Nucleus accumbens (tissue), 56 donors: ENCODE measurements around the gene ZBTB46.

Source experiments
- DNase-seq, 56 donors: peaks; one replicate each; lab custom pipeline; 2025; lab: John Stamatoyannopoulos, UW

Gene ZBTB46

GRCh38 chr20:63749597-63750508 is 81.2 kb downstream of the ZBTB46 start:
- DNase-seq, result peak in 11 of 56 donors; percentile 14 to 61 (median 23)

DNA sequence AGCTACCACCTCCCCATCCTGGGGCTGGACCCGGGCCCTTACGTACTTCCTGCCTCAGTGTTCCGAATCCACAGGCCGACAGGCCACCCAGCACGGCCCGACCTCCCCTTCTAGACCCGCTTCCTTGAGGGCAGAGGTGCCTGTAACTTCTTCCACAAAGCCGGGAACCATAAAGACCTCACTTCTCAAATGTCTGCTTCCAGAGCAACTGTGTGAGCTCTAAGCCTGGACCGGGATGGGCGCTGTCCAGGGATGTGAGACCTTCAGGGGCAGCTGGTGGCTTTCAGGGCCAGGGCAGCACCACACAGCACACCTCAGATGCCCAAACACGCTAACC is 82.2 kb downstream of the ZBTB46 start:
- DNase-seq, result no peak

DNA sequence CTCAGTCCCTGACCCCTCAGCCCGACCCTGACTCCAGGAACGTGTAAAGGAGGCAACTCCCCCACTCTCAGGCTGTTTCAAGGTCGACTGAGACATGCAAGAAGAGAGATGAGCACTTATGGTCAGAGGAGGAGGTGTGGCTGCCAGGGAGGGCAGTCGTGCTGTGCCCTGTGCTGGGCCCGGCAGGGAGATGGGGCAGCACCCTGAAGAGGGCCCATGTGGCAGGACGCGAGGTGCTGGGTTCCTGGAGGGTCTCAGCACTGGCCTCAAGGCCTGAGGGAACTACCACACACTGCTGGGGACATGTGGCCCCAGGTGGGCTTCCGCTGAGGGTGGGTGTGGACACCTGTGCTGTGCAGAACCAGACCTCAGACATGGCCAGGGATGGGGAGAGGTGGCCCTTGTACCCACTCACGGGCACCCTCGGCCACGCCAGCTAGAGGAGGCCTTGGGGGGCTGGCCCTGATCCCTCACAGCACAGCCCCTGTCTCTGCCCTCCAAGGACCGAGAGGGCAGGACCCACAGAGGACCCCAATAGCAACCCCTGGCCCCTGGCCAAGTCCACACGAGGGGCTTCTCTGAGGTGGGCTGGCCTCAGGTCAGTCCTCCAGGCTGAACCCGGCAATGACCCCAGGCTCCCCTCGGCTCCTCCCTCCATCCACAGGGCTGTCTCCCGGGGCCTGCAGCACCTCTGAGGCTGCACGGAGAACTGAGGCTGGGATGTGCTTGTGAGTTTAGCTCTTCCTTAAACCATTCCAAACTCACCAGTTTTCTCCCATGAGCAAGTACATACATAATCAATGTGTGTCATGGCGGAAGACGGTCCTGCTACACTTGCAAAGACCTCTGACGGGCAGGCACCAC is 82.8 kb downstream of the ZBTB46 start:
- no peak for DNase-seq

GRCh38 chr20:63747622-63748069 is 83.4 kb downstream of the ZBTB46 start:
- DNase-seq, result no peak

- no peak for DNase-seq
Observed at GRCh38 chr20:63746751-63747315, 84.2 kb downstream of the ZBTB46 start.

DNA sequence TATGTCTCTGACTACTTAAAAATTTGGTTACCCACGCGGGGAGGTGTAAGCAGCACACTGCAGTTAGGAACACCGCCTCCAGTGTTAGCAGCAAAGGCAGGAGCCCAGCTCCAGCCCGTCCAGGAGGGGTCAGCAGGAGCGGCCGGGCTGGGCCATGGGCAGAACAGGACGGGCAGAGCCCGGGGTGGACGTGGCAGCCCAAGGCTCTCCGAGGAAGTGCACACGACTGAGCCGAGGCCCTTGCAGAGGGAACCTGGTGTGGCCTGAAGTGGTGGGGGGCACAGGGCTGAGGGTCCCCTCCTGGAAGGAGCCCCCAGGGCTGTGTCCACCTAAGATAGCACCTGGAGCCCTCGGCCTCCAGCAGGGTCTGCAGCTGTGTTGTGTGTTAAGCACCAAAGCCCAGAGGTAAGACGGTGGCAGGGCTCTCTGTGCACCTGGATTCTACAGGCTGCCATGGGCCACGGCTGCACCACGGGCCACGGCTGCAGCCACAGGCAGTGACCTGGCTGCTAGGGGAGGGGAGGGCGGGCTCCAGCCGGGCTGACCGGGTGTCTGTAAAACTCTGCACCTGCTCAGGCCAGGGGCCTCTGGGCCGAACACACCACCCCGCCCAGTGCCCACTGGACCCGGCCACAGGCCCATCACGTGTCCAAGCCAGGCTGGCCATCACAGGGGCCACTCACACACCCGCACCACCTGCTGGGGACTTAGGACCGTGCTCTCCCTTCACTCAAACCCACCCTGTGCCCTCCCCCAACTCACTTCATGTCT is 84.9 kb downstream of the ZBTB46 start:
- no peak for DNase-seq

DNA sequence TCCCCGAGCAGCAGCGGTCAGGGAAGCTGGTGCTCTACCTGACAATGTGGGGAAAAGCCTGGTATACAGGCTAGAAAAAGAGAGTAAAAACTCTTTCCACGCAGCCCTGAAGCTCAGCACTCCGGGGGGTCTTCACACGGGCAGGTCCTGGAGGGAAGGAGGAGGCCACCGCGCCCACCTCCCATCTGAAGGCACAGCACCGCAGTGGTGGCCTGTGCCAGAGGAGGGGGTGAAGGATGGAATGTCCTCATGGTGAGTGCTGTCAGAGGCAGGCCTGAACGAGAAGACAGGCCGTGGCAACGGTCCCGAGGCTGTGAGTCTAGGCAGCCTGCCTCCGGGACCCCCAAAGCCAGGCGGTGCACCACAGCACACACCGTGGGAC is 85.6 kb downstream of the ZBTB46 start:
- DNase-seq, result no peak

DNA sequence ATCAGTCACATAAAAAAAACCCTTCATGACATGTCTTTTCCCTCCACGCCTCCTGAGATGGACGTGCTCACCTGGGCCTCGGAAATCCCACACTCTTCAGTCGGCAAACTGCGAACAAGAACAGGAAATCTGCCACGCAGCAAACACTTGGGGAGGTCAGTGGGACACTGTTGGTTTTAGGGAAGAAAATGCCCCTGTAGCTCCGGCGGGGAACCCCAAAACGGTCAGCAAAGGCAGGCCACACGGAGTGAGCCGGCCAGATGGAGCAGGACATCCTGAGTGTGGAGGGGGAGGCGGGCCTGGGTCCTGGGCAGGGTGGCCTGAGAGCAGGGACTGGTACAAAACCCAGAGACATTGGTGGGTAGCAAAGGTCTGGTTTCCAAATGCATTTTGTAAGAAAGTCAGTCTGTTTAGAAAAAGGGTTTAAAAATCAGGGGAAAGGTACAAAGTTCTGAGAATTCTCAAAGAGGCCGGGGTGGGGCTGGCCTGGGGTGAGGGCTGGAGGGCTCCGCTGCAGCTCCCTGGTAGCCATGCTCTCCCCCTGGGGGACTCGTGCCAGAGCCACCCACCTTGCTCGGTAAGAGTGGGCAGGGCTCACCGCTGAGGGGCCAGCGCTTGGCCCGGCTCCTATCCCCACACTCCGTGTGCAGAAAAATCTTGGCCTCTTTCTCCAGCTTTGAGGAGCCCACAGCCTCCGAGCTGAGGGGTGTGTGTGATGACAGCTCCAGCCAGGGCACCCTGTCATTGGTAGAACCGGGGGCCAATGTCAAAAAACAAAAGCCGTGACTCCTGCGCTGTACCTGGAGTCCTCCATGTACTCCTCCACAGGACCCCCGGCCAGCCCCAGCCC is 86.3 kb downstream of the ZBTB46 start:
- no peak for DNase-seq

DNA sequence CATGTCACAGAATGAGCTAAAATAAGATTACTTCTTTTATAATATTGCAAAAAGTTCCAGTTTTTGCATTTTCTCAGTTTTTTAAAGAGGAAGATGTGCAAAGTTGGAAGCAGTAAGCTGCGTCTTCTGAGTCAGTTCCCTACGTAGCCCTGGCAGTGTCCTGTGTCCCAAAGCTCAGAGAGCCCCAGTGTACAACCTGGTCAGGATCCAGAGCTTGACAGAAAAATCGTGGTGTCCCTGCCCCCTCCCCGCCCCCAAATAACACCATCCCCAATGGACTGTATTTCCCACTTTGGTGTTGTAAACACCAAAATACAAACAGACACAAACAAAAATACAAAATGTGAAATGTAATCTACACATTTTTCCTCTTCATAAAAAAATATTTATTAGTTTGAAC is 86.9 kb downstream of the ZBTB46 start:
- DNase-seq, result no peak

- DNase-seq, result no peak
Observed at GRCh38 chr20:63743210-63743970, 87.7 kb downstream of the ZBTB46 start.

GRCh38 chr20:63742381-63743024 is 88.6 kb downstream of the ZBTB46 start:
- no peak for DNase-seq

DNA sequence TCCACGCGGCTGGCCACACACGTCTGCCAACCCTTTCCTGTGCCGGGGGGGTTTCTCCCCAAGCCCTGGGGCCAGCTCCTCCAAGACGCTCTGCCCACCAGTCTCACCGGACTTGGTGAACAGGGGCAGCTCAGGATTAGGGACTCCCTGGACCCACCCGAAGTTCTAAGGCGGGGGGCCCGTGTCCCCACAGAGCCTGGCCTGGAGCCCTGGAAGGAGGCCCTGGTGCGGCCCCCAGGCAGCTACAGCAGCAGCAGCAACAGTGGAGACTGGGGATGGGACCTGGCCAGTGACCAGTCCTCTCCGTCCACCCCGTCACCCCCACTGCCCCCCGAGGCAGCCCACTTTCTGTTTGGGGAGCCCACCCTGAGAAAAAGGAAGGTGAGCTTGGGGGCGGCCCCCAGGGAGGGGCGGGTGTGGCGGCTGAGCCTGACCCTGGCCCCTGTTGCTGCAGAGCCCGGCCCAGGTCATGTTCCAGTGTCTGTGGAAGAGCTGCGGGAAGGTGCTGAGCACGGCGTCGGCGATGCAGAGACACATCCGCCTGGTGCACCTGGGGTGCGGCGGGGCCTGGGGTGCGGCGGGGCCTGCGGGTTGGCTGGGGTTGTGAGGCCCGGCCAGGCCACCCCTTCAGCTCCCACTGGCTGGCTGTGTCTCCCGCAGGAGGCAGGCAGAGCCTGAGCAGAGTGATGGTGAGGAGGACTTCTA is 89.2 kb downstream of the ZBTB46 start:
- no peak for DNase-seq

DNA sequence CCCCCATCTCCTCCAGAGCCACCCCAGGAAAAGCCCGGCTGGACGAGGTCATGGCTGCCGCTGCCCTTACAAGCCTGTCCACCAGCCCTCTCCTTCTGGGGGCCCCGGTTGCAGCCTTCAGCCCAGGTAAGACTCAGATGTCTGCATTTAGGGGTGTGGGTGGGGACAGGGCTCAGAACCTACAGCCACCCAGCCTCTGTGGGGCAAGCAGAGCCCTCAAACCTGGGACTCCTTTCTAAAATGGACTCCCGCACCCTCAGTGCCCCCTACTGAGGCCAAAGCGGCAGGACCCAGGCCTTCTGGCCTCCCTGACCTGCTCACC is 89.7 kb downstream of the ZBTB46 start:
- no peak for DNase-seq

GRCh38 chr20:63740627-63741353 is 90.3 kb downstream of the ZBTB46 start:
- DNase-seq, result peak in 47 of 56 donors; percentile 35 to 84 (median 63)

DNA sequence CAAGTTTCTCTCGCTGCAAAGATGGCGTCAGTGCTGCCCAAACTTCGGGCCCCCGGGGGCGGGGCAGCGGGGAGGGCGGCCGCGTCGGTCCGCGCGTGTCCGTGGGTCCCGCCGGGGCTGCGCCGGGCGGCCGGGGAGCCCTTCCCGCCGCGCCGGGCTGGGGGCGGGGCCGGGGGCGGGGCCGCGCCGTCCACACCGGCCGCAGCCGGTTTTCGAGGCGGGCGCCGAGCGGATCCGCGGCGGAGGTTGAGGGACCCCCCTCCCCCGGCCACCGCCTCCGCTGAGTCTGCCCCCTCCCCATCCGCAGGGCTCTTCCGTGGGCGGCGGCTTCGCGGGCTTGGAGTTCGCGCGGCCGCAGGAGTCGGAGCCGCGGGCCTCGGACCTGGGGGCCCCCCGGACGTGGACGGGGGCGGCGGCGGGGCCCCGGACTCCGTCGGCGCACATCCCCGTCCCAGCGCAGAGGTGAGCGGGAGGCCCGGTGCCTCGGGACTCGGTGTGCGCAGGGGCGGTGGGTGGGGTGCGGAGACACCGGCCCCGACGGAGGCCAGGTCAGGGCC is 90.9 kb downstream of the ZBTB46 start:
- peak in 8 of 56 donors; percentile 11 to 64 (median 24) for DNase-seq
